Spleen (tissue), 11 donors: ENCODE data around the gene PREPL. TPM values are rescaled to one million over a fixed set of nuclear protein-coding genes. Genes with fewer than 3 reads are reported as not detected.

ENCODE experiments used
- DNase-seq: peaks from one replicate; pipeline ENCODE4 v3.0.0-alpha.2; 2020
- H3K27ac ChIP-seq, 8 donors: fragments of 200-600 bp; sonication (generic) in 7 of 8; 1 replicate in 4 of 8; 2 replicates in 4 of 8; pipeline versions ENCODE4 v1.5.0 to v1.8.0; 2016 to 2021; ENCODE audit warnings: inconsistent platforms in 4 of 8, mild to moderate bottlenecking in 4 of 8, moderate library complexity in 1 of 8
- H3K27me3 ChIP-seq, 7 donors: fragments of 200-600 bp; sonication (generic) in 6 of 7; replicated peaks in 1 of 7; 1 replicate in 4 of 7; 2 replicates in 3 of 7; pipeline versions ENCODE4 v1.5.0 to v1.8.0; 2016 to 2021; ENCODE audit warnings: inconsistent platforms in 3 of 7, mild to moderate bottlenecking in 1 of 7
- H3K36me3 ChIP-seq, 6 donors: fragments of 200-600 bp; sonication (generic) in 5 of 6; 1 replicate in 4 of 6; 2 replicates in 2 of 6; pipeline versions ENCODE4 v1.5.0 to v1.8.0; 2016 to 2021; ENCODE audit warnings: inconsistent platforms in 2 of 6
- H3K4me1 ChIP-seq, 6 donors: fragments of 200-600 bp; sonication (generic) in 5 of 6; 1 replicate in 3 of 6; 2 replicates in 3 of 6; pipeline versions ENCODE4 v1.5.0 to v1.8.0; 2016 to 2021; ENCODE audit warnings: inconsistent platforms in 3 of 6
- H3K4me3 ChIP-seq, 8 donors: fragments of 200-600 bp; sonication (generic) in 7 of 8; 1 replicate in 4 of 8; 2 replicates in 4 of 8; pipeline versions ENCODE4 v1.5.0 to v1.8.0; 2016 to 2021; ENCODE audit warnings: inconsistent platforms in 4 of 8, mild to moderate bottlenecking in 4 of 8, moderate library complexity in 2 of 8
- H3K9me3 ChIP-seq, 8 donors: fragments of 200-600 bp; sonication (generic) in 7 of 8; 1 replicate in 4 of 8; 2 replicates in 4 of 8; pipeline versions ENCODE4 v1.5.0 to v1.8.0; 2016 to 2021; ENCODE audit warnings: inconsistent platforms in 4 of 8
- CTCF ChIP-seq, 11 experiments: fragments of 200-600 bp in 7 of 11; fragments of 450-650 bp in 4 of 11; sonication (generic) in 4 of 11; IDR thresholded peaks in 8 of 11; conservative IDR thresholded peaks in 3 of 11; 1 replicate in 7 of 11; 2 replicates in 4 of 11; pipeline versions ENCODE4 v1.4.0 to v1.8.0; 2016 to 2021; ENCODE audit warnings: antibody characterized with exemption in 11 of 11, inconsistent platforms in 4 of 11, mild to moderate bottlenecking in 1 of 11
- POLR2A ChIP-seq, 3 donors: fragments of 450-650 bp; IDR thresholded peaks; one replicate each; pipeline ENCODE4 v1.5.1; 2017; ENCODE audit warnings: antibody characterized with exemption in 3 of 3, mild to moderate bottlenecking in 1 of 3
- POLR2AphosphoS5 ChIP-seq, 3 donors: sonication (generic); formaldehyde crosslinking; IDR thresholded peaks; one replicate each; pipeline ENCODE4 v1.5.1; 2017; ENCODE audit warnings: antibody characterized with exemption in 3 of 3
- WGBS, 5 donors: extraction: QIAGEN DNeasy Blood & Tissue Kit in 3 of 5; methylation state at CpG; one replicate each; pipeline versions ENCODE4 v1.1.5 to v1.1.7; 2013 to 2018; 5-methylcytosine and 5-hydroxymethylcytosine counted together
- intact Hi-C: fragments of 100-400 bp; cut with DNase I; formaldehyde crosslinking; loops from one replicate; pipeline ENCODE4 v1.15.0; 2023; ENCODE audit warnings: low total_unique reads
- polyA plus RNA-seq, 3 donors: library from polyadenylated mRNA; stranded (reverse); fragments of 200-250 nt; gene quantifications; one replicate each; pipeline ENCODE4 v1.2.1, GENCODE V29; 2013
- total RNA-seq, 7 donors: library from RNA; depleted of rRNA in 3 of 7; stranded (reverse); fragments of >200 nt in 3 of 7; fragmentation: NEBNext Ultra II Directional in 4 of 7; extraction: Animal tissue kit (Norgen Biotek cat#: 25700) in 4 of 7; gene quantifications; one replicate each; pipeline versions ENCODE4 v1.1.0 to v1.2.1, GENCODE V29; 2016 to 2021
- donor health status: healthy with polysubstance abuse.
- donor health status: DM: no; HTN: no; CAD: no; lungs with moderate emphysema.
- donor health status: DM: no; HTN: no; CAD: no.
- donor health status: Bipolar disorder and iron deficiency.
- donor health status: healthy.
- donor health status: DM: no; HTN: no; CAD: no.
- donor health status: DM: yes; HTN: yes; CAD: no.

PREPL gene
- total and polyA plus RNA-seq, 10 donors, result 4.0 to 34.4 (median 26.5) TPM

GRCh38 chr2:44280869-44281268 lies 80.4 kb downstream of the PREPL start:
- Histone ChIP-seq H3K27ac (no peak overlapping the region), H3K4me3 (no peak overlapping the region), H3K27me3 (no peaks in the 10 kb centered on the region), H3K9me3 (no peaks in the 10 kb centered on the region), H3K36me3 (no peaks in the 10 kb centered on the region), H3K4me1 (no peaks in the 10 kb centered on the region)
- WGBS, 5 donors, result 79 to 96% (median 90%) methylated on average over 1 of the region's 1 CpG
- intact Hi-C loops, result no loop called here
- DNase-seq, result no peak
- TF ChIP-seq POLR2A (IDR thresholded peaks at IDR 0.05) (no peak), POLR2AphosphoS5 (IDR thresholded peaks at IDR 0.05) (no peak), CTCF (IDR thresholded peaks at IDR 0.05 in 8 of 11, conservative IDR thresholded peaks at IDR 0.05 in 3 of 11) (no peak)

DNA sequence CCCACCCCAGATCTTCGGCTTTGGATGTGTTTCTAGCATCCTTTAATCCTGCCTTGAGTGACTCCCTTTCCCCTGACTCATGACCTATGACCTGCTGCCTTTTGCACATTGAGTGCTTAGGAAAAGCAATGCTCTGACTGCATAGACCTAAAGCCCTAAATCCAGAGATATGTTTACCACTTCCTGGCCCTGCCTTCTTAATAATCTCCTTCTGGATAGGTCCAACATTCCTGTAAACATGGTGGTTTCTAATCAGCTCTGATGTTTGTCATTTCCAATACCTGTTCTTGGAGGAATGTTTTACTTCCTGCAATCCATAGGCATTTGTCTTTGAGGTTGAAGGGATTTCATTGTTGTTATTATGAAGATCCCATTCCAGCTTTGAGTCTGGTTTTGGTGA lies 83.8 kb downstream of the PREPL start:
- Histone ChIP-seq H3K4me1 (no peaks in the 10 kb centered on the region), H3K27ac (no peak overlapping the region), H3K9me3 (no peaks in the 10 kb centered on the region), H3K36me3 (no peaks in the 10 kb centered on the region), H3K27me3 (no peaks in the 10 kb centered on the region), H3K4me3 (no peak overlapping the region)
- 43 to 76% (median 67%) methylated on average over 1 of the region's 1 CpG for WGBS, 5 donors
- TF ChIP-seq POLR2A (IDR thresholded peaks at IDR 0.05) (no peak), POLR2AphosphoS5 (IDR thresholded peaks at IDR 0.05) (no peak), CTCF (IDR thresholded peaks at IDR 0.05 in 8 of 11, conservative IDR thresholded peaks at IDR 0.05 in 3 of 11) (no peak)
- no peak for DNase-seq
- intact Hi-C loops, result no loop called here

DNA sequence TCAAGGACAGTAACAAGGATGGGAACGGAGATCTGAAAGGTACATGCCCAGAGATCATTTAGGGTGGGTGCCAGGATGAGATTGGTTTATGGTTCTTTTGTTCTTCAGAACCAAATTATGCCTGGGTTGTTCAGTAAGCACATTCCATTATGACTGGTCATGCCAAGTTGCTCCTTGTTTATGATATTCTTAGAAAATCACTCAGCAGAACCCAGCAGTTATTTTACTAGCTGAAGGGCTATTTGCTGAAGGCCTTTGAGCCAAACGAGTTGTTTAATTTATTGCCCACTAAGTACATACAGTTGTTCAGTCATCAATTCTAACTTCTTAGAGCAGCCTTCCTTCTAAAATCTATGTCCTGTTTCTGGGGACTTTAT lies 85.4 kb downstream of the PREPL start:
- WGBS, 5 donors, result 68 to 83% (median 75%) methylated on average over 2 of the region's 2 CpGs
- Histone ChIP-seq H3K36me3 (no peaks in the 10 kb centered on the region), H3K4me3 (no peak overlapping the region), H3K4me1 (no peaks in the 10 kb centered on the region), H3K9me3 (no peaks in the 10 kb centered on the region), H3K27ac (no peak overlapping the region), H3K27me3 (no peaks in the 10 kb centered on the region)
- intact Hi-C loops, result no loop called here
- TF ChIP-seq POLR2AphosphoS5 (IDR thresholded peaks at IDR 0.05) (no peak), CTCF (IDR thresholded peaks at IDR 0.05 in 8 of 11, conservative IDR thresholded peaks at IDR 0.05 in 3 of 11) (no peak), POLR2A (IDR thresholded peaks at IDR 0.05) (no peak)
- DNase-seq, result no peak

DNA sequence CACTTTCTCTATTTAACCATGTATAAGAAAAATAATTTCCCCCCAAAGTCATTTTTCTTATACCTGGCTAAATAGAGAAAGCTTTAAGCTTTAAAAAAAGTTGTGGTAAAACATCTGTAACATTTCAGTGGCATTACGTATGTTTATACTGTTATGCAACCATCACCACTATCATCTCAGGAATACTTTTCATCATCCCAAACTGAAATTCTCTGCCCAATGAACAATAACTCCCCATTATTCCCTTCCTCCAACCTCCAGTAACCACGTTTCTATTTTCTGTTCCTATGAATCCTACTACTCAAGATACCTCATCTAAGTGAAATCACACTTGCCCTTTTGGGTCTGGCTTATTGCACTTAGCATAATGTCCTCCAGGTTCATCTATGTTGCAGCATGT lies 87.7 kb downstream of the PREPL start:
- intact Hi-C loops, result no loop called here
- Histone ChIP-seq H3K4me3 (no peak overlapping the region), H3K4me1 (no peaks in the 10 kb centered on the region), H3K36me3 (no peaks in the 10 kb centered on the region), H3K27me3 (no peaks in the 10 kb centered on the region), H3K9me3 (no peaks in the 10 kb centered on the region), H3K27ac (no peak overlapping the region)
- TF ChIP-seq CTCF (IDR thresholded peaks at IDR 0.05 in 8 of 11, conservative IDR thresholded peaks at IDR 0.05 in 3 of 11) (no peak), POLR2A (IDR thresholded peaks at IDR 0.05) (no peak), POLR2AphosphoS5 (IDR thresholded peaks at IDR 0.05) (no peak)
- WGBS, 5 donors, result 43 to 82% (median 66%) methylated on average over 2 of the region's 2 CpGs
- DNase-seq, result no peak
